GM19099 (cell line): ENCODE data around the gene LRGUK.

Source experiments
- POLR2A ChIP-seq: IDR thresholded peaks from 3 replicates; pipeline ENCODE4 v1.6.1; 2011; ENCODE audit warnings: low read depth; ENCODE audit not compliant: insufficient read length; ENCODE audit errors: extremely low read depth

LRGUK gene

GRCh38 chr7:134262322-134262721 is 135.2 kb downstream of the LRGUK start:
- no peak for TF ChIP-seq POLR2A

DNA sequence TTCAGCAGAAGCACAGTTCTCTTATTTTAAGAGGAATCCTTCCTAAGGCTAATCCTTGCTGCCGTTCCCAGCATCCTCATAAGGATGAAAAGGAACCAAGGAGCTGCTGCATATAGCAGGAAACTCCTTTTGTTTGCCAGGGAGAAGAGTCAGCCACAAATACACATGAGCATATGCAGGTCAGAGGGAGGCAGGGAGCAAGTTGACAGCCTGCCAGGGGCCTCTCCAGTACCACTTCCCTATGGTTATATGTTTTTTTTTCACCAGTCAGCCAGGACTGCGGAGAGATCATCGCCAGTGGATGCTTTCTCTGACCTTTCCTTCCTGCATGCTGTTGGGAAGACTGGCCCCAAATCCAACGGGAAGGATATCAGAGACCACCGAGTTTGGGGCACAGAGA is 149.8 kb downstream of the LRGUK start:
- TF ChIP-seq POLR2A: no peak

- TF ChIP-seq POLR2A: no peak
Observed at GRCh38 chr7:134278502-134279153, 151.5 kb downstream of the LRGUK start.

DNA sequence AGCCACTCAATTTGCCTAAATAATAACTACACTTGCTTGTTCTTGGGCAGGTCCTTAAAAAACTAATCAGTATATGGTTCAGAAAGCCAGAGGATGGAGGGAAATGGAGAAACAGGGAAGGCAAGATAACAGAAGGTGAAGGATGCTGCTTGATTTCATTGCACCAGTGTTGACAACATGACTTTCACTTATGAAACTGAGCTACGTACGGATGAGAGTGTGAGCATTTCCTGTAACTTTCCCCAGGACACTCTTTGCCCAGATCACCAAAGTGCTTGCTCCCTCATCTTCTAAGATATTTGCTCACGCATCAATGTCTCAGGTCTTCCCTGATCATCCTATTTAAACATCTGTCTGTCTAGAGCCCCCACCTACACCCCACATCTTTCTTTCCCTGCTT is 152.2 kb downstream of the LRGUK start:
- no peak for TF ChIP-seq POLR2A

DNA sequence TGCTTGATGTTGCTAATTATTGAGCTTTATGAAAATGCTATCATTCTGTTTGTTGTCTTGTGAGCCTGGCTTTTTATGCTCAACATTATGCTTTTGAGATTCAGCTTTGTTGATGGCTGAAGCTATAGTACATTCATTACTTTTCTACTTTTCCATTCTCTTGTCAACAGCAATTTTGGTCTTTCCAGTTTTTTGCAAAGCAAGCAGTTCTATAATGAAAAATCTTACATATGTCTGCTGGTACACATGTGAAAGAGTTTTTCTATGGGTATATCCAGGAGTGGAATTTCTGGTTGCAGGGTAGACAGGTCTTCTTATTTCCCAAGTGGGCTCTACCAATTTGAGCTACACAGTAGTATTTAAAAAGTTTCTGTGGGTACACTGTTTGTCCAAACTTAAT is 152.8 kb downstream of the LRGUK start:
- TF ChIP-seq POLR2A: no peak

DNA sequence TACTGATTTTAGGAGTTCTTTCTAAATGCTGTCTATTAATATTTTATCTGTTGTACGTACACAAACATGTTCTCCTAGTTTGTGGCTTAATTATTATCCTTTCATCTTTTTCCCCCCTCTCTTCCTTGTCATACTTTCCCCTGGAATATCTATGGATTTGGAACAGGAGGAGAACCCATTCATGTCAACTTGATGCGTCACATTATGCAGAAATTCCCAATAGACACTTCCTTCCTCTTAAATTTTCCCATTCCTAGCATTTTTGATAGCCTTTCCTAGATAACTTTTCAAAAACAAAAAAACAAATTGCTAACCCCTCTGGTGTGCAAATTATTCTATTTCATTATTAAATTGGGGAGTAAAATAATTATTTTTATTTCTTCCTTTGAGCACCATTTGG is 153.4 kb downstream of the LRGUK start:
- TF ChIP-seq POLR2A: no peak

- TF ChIP-seq POLR2A: no peak
Observed at GRCh38 chr7:134284011-134284410, 156.9 kb downstream of the LRGUK start.

DNA sequence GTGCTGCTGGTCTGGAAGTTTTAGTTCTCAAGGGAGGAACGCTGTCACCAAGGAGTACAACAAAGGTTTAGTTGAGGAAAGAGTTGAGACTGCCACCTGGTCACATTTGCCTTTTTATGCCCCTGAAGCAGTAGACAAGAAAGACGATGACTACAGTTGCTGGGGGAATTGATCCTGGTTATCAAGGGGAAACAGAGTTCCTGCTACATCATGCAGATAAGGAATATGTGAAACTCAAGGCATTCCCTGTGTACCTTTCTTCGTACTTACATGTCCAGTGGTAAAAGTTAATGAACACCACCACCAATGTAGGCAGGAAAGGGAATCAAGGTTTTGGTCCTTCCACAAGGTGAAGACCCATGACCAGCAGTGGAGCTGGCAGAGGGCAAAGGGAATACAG is 157.8 kb downstream of the LRGUK start:
- TF ChIP-seq POLR2A: no peak

- no peak for TF ChIP-seq POLR2A
Observed at GRCh38 chr7:134287916-134288659, 160.9 kb downstream of the LRGUK start.

DNA sequence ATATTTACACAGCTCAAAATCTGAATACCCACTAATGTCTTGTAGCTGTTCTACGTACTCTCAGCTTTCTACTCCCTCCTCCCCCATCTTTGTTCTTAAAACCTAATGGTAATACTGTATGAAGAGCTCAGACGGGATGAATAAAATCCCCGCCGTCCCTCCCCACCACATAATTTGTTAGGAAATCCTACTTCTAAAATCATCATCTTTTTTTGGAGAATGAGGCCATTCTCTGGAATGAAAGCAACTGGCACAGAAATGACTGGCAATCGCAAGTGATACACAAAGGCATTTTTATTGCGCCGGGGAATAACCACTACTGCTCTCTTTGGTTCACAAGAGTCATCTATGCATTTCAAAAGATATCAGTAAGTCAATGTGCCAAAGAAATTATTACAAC is 162.3 kb downstream of the LRGUK start:
- TF ChIP-seq POLR2A: no peak

DNA sequence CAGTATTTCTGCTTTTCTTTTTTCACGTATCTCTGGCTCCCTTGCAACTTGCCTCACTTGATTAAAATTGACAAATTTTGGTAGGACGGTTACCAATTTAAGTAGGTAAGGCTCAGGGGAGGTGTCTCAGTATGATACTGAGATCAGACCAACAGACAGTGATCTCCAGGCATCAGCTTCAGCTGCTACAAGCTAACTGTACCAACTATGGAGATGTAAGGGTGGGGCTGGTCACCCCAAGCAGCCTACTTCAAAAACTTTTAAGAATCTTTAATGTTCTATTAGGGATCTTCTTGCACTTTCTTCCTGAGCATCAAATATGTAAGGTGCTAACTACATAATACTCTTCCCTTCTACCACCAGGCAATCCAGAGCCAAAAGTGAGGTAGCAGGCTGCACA is 162.7 kb downstream of the LRGUK start:
- no peak for TF ChIP-seq POLR2A

DNA sequence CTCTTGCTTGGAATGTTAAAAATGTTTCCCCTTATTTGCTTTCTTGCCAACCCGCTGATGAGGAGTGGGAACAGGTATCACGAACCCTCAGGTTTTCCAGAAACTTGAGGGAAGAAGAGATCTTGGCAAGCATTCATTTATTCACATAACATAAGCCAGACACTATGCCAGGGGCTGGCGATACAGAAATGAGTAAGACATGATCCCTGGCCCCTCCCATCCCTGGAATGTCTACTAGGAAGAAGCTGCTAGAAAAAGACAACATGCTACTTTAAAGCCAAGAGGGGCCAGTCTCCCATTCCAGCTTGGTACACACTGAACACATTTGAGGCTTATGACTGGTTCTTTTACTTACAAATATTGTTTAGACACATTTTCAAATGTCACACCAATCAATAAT is 163.1 kb downstream of the LRGUK start:
- TF ChIP-seq POLR2A: no peak

DNA sequence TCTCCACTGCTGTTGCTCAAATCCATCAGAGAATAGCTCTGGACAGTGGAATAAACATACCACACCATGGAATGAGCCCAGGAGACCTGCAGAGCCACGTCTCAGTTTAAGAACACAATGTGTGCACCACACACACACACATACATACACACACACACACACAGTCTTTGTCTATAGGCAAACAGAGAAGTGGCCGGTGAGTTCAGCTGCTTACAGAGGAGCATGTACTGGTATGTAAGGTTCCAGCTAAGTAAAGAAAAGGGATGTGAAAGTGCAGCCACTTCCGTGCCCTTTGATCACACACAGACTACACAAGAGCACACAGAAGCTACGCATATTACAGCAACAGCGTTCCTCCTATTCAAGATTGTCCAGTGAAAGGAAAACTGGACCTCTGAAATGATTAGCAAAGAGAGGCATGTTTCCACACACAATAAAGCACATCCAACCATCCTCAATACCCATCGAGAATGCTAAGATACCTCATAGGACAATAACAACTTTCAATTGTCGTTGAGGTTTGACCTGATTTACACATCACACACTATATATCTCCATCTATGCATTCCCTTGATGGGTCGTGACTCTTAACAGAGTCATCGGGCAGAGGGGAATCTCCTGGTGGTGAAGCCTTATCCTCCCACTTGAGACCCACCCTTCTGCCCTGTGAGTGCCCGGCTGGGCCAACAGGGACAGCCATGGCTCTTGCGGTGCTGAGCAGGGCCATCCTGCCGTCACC is 166.0 kb downstream of the LRGUK start:
- TF ChIP-seq POLR2A: no peak

DNA sequence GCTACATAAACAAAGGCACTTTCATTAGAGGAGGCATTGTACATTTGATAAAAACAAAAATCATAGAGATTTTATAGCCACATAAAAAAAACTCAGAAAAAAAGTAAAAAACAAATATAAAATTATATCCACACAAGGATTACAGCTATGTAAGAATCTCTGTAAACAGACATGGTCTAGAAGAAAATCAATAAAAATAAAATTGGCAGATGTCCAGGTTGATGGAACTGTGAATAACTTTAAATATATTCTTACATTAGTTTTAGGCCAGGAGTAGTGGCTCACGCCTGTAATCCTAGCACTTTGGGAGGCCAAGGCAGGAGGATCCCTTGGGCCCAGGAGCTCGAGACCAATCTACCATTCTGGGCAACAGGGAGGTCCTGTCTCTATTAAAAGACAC is 170.3 kb downstream of the LRGUK start:
- no peak for TF ChIP-seq POLR2A

- TF ChIP-seq POLR2A: no peak
Observed at GRCh38 chr7:134298902-134299683, 172.0 kb downstream of the LRGUK start.

DNA sequence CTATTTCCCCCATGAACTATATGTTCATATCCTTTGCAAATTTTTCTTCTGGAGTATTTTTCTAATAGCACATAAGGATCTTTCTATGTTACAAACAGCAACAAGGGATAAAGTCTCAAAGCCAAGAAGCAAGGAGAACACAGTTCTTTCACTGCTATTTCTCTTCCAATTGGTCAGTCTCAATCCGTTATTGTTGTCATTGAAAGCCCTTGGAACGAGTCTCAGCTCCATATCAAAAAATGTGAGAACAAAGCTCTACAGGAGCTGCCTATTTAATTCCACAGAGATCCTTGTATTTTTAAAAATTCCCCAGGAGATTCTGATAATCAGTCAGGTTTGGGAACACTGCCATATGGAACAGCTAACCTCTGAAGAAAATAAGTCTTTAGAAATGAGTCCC is 173.8 kb downstream of the LRGUK start:
- TF ChIP-seq POLR2A: no peak

GRCh38 chr7:134301592-134301991 is 174.5 kb downstream of the LRGUK start:
- TF ChIP-seq POLR2A: no peak
